ENCODE measurements around the gene MAGEB6B. TPM values are rescaled to one million over a fixed set of nuclear protein-coding genes. Genes with fewer than 3 reads are reported as not detected.

Gene MAGEB6B, protein sequence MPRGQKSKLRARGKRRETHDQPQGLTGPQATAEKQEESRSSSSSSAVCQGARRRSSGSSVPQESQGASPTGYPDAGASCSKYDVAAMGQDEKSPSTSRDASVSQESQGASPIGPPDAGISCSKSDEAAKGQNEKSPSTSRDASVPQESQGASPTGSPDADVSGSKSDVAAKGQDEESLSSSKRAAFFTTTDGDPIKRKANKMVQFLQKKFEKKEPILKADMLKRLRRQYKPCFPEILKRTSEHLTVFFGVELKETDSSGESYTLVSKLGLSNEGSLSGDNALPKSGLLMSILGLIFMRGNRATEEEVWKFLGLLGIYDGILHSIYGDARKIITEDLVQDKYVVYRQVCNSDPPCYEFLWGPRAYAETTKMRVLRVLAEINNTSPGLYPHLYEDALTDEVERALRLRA
- total RNA-seq (2014; rRNA removed) (not detected in 2 replicates), Bru-seq, nascent RNA (not detected), BruChase-seq, experiment 1, labeled RNA remaining after a 6-hour chase (not detected), BruChase-seq, experiment 2, labeled RNA remaining after a 2-hour chase (not detected)
- long read RNA-seq = 0 reads

GRCh38 chrX:26160301-26160700 is at the start of gene MAGEB6B:
Gene MAGEB6B, plus strand, starts transcription at chrX:26160601. Its CDS starts 0 bp downstream, at chrX:26160601.
- no peak within 1 kb of the TSS for H3K27ac ChIP-seq (ENCODE audit: low read length)
- H3K79me2 ChIP-seq (ENCODE audit: low read length) = no peaks in the 10 kb centered on the region
- no peak within 1 kb of the TSS for H2AFZ ChIP-seq (ENCODE audit: low read length)
- H3F3A ChIP-seq (ENCODE audit: low read length, unreplicated experiment) = no peaks in the 10 kb centered on the region
- H4K20me1 ChIP-seq (ENCODE audit: low read length) = no peaks in the 10 kb centered on the region
- no peak within 1 kb of the TSS for H3K4me3 ChIP-seq (ENCODE audit: low read length)
- H3K9ac ChIP-seq (ENCODE audit: low read length) = no peak within 1 kb of the TSS
- no peaks in the 10 kb centered on the region for H3K9me2 ChIP-seq (replicated peaks; ENCODE audit: low read length)
- no peak within 1 kb of the TSS for H3K4me2 ChIP-seq (ENCODE audit: low read length)
- TF ChIP-seq EZH2phosphoT487 (IDR thresholded peaks at IDR 0.05; ENCODE audit: borderline replicate concordance, low read length) (no peak), EZH2 (IDR thresholded peaks at IDR 0.05; ENCODE audit: low read length, unreplicated experiment) (no peak)
- TF ChIP-seq, protein P1, sequence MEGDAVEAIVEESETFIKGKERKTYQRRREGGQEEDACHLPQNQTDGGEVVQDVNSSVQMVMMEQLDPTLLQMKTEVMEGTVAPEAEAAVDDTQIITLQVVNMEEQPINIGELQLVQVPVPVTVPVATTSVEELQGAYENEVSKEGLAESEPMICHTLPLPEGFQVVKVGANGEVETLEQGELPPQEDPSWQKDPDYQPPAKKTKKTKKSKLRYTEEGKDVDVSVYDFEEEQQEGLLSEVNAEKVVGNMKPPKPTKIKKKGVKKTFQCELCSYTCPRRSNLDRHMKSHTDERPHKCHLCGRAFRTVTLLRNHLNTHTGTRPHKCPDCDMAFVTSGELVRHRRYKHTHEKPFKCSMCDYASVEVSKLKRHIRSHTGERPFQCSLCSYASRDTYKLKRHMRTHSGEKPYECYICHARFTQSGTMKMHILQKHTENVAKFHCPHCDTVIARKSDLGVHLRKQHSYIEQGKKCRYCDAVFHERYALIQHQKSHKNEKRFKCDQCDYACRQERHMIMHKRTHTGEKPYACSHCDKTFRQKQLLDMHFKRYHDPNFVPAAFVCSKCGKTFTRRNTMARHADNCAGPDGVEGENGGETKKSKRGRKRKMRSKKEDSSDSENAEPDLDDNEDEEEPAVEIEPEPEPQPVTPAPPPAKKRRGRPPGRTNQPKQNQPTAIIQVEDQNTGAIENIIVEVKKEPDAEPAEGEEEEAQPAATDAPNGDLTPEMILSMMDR (conservative IDR thresholded peaks at IDR 0.05; ENCODE audit: low read depth, low read length) = no peak
- H3K36me3 ChIP-seq (ENCODE audit: low read depth, low read length) = no peaks in the 10 kb centered on the region
- H3K4me1 ChIP-seq (ENCODE audit: insufficient read depth, low read length) = no peaks in the 10 kb centered on the region
- no peak for DNase-seq
- intact Hi-C loops (cut with micrococcal nuclease) = no loop called here
- no peaks in the 10 kb centered on the region for H3K27me3 ChIP-seq (ENCODE audit: low read length)
- BruUV-seq (replicated peaks) = no TSS peak
- POLR2A ChIA-PET (ENCODE audit: unreplicated experiment) = no interaction called here
- ATAC-seq = no peak
- no peaks in the 10 kb centered on the region for H3K9me3 ChIP-seq (ENCODE audit: low read length)
- CTCF ChIA-PET = no interaction called here

GRCh38 chrX:26138274-26138673 is 22.1 kb upstream of the MAGEB6B start, which contains the start of gene MAGEB18:
Gene MAGEB18, plus strand, starts transcription at chrX:26138343. Its CDS starts 643 bp downstream, at chrX:26138986.
- ATAC-seq = no peak
- no peak within 1 kb of the TSS for H3K4me3 ChIP-seq (ENCODE audit: low read length)
- H3K79me2 ChIP-seq (ENCODE audit: low read length) = no peaks in the 10 kb centered on the region
- no peak within 1 kb of the TSS for H3K4me2 ChIP-seq (ENCODE audit: low read length)
- H3K9me3 ChIP-seq (ENCODE audit: low read length) = no peaks in the 10 kb centered on the region
- BruUV-seq (replicated peaks) = no TSS peak
- CTCF ChIA-PET = no interaction called here
- H3K27me3 ChIP-seq (ENCODE audit: low read length) = no peaks in the 10 kb centered on the region
- intact Hi-C loops (cut with micrococcal nuclease) = no loop called here
- H3K36me3 ChIP-seq (ENCODE audit: low read depth, low read length) = no peaks in the 10 kb centered on the region
- POLR2A ChIA-PET (ENCODE audit: unreplicated experiment) = no interaction called here
- H3K27ac ChIP-seq (ENCODE audit: low read length) = no peak within 1 kb of the TSS
- H3K9me2 ChIP-seq (replicated peaks; ENCODE audit: low read length) = no peaks in the 10 kb centered on the region
- no peak within 1 kb of the TSS for H2AFZ ChIP-seq (ENCODE audit: low read length)
- no peaks in the 10 kb centered on the region for H3F3A ChIP-seq (ENCODE audit: low read length, unreplicated experiment)
- no peak within 1 kb of the TSS for H3K9ac ChIP-seq (ENCODE audit: low read length)
- H4K20me1 ChIP-seq (ENCODE audit: low read length) = no peaks in the 10 kb centered on the region
- DNase-seq = no peak
- TF ChIP-seq, protein P1 (conservative IDR thresholded peaks at IDR 0.05; ENCODE audit: low read depth, low read length) = no peak
- no peak for TF ChIP-seq EZH2 (IDR thresholded peaks at IDR 0.05; ENCODE audit: low read length, unreplicated experiment)
- no peak for TF ChIP-seq EZH2phosphoT487 (IDR thresholded peaks at IDR 0.05; ENCODE audit: borderline replicate concordance, low read length)
- H3K4me1 ChIP-seq (ENCODE audit: insufficient read depth, low read length) = no peaks in the 10 kb centered on the region

DNA sequence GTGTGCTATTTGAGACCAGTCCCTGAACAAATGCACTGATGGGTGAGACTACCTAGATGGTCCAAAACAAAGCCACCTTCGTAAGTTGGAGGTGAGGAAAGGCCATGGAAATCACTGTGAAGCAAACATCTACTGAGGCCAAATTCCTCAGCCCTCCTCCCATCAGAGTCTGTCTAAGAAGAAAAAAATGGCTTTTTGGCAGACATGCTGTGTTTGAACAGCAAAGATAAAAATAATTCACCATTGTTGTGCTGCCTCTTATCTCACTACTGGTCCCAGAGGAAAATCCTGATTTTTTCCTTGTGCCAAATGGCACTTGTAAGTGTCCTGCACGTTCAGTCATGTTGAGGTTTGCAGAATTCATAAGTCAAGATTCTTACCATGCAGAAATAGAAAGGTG is 14.4 kb upstream of the MAGEB6B start:
- Histone ChIP-seq H4K20me1 (ENCODE audit: low read length) (no peaks in the 10 kb centered on the region), H3K27me3 (ENCODE audit: low read length) (no peaks in the 10 kb centered on the region), H3K9me2 (replicated peaks; ENCODE audit: low read length) (no peaks in the 10 kb centered on the region), H3K4me2 (ENCODE audit: low read length) (no peak overlapping the region), H3K36me3 (ENCODE audit: low read depth, low read length) (no peaks in the 10 kb centered on the region), H2AFZ (ENCODE audit: low read length) (no peak overlapping the region), H3K4me3 (ENCODE audit: low read length) (no peak overlapping the region), H3K4me1 (ENCODE audit: insufficient read depth, low read length) (no peaks in the 10 kb centered on the region), H3K79me2 (ENCODE audit: low read length) (no peaks in the 10 kb centered on the region), H3F3A (ENCODE audit: low read length, unreplicated experiment) (no peaks in the 10 kb centered on the region), H3K9ac (ENCODE audit: low read length) (no peak overlapping the region), H3K27ac (ENCODE audit: low read length) (no peak overlapping the region), H3K9me3 (ENCODE audit: low read length) (no peaks in the 10 kb centered on the region)
- POLR2A ChIA-PET (ENCODE audit: unreplicated experiment) = no interaction called here
- TF ChIP-seq EZH2 (IDR thresholded peaks at IDR 0.05; ENCODE audit: low read length, unreplicated experiment) (no peak), EZH2phosphoT487 (IDR thresholded peaks at IDR 0.05; ENCODE audit: borderline replicate concordance, low read length) (no peak)
- TF ChIP-seq, protein P1 (conservative IDR thresholded peaks at IDR 0.05; ENCODE audit: low read depth, low read length) = no peak
- BruUV-seq (replicated peaks) = no TSS peak
- ATAC-seq (no peak), DNase-seq (no peak)
- CTCF ChIA-PET = no interaction called here
- intact Hi-C loops (cut with micrococcal nuclease) = no loop called here

Measured in PC-3 (cell line).